ENCODE measurements around the gene SHISA2.

- TF ChIP-seq POLR2AphosphoS5 (IDR thresholded peaks at IDR 0.05; ENCODE audit: low read depth, low read length) (no peak), POLR2A (IDR thresholded peaks at IDR 0.05; ENCODE audit: low read depth, low read length) (no peak), TAF1 (IDR thresholded peaks at IDR 0.05; ENCODE audit: borderline replicate concordance, low read depth, low read length) (no peak)
Measured at GRCh38 chr13:26095846-26096610, 44.2 kb upstream of the SHISA2 start.

All from GM12892 (cell line).